K562 (cell line): ENCODE results near the gene ZNF513. TPM values are rescaled to one million over a fixed set of nuclear protein-coding genes. Genes with fewer than 3 reads are reported as not detected.

Experiments used
- ARHGAP35 ChIP-seq: fragments of 450-650 bp; IDR thresholded peaks from 2 replicates; pipeline ENCODE4 v1.6.1; 2018; ENCODE audit not compliant: partially characterized antibody
- CTCFL ChIP-seq: IDR thresholded peaks from 2 replicates; pipeline ENCODE4 v1.6.1; 2011; ENCODE audit warnings: borderline replicate concordance, low read depth, mild to moderate bottlenecking, moderate library complexity, low read length; ENCODE audit not compliant: insufficient read depth, poor library complexity, severe bottlenecking
- CUX1 ChIP-seq: fragments of 200-800 bp; sonication (Bioruptor generic); IDR thresholded peaks from 2 replicates; pipeline ENCODE4 v1.6.1; 2016; ENCODE audit warnings: missing genetic modification characterization, missing compliant biosample characterization
- ETV6 ChIP-seq, 3 experiments: fragments of 150-350 bp in 1 of 3; sonication (generic) in 1 of 3; formaldehyde crosslinking in 1 of 3; IDR thresholded peaks; 2 replicates each; pipeline versions ENCODE4 v1.6.1 to v1.8.0; 2014 to 2022; ENCODE audit warnings: borderline replicate concordance in 2 of 3, low read depth in 2 of 3, antibody characterized with exemption in 1 of 3, low read length in 1 of 3, mild to moderate bottlenecking in 1 of 3, missing genetic modification reagents in 1 of 3
- FOXK1 ChIP-seq: sonication (generic); formaldehyde crosslinking; IDR thresholded peaks from 2 replicates; pipeline ENCODE4 v1.8.0; 2022; ENCODE audit warnings: missing genetic modification reagents, mild to moderate bottlenecking, borderline replicate concordance
- GABPB2 ChIP-seq: fragments of 250-450 bp; sonication (Bioruptor Pico); conservative IDR thresholded peaks from 2 replicates; pipeline ENCODE4 v1.5.1; 2021; ENCODE audit warnings: mild to moderate bottlenecking
- NFRKB ChIP-seq: fragments of 450-650 bp; IDR thresholded peaks from 2 replicates; pipeline ENCODE4 v1.6.1; 2016; ENCODE audit warnings: low read depth
- SMARCC2 ChIP-seq: fragments of 450-650 bp; IDR thresholded peaks from 2 replicates; pipeline ENCODE4 v1.6.1; 2017; ENCODE audit warnings: antibody characterized with exemption, moderate library complexity, mild to moderate bottlenecking, low read depth
- YBX1 ChIP-seq: fragments of 450-650 bp; IDR thresholded peaks from 2 replicates; pipeline ENCODE4 v1.7.1; 2016; ENCODE audit warnings: mild to moderate bottlenecking
- polyA plus RNA-seq, 8 experiments: library from polyadenylated mRNA; depleted of rRNA in 4 of 8; stranded (reverse) in 5 of 8; unstranded in 3 of 8; fragments of >200 nt; fragmentation: Nextera tagmentation in 2 of 8; fragmentation: Illumina TruSeq in 1 of 8; extraction: Ambion mirVana in 2 of 8; extraction: Trizol in 1 of 8; gene quantifications; 2 replicates each; pipeline versions ENCODE4 v1.2.1 to v1.2.3, GENCODE V29; 2011 to 2014; ENCODE audit warnings: inconsistent platforms in 1 of 8, missing spikeins in 1 of 8
- total RNA-seq, 7 experiments: library from RNA; depleted of rRNA in 6 of 7; stranded (reverse); fragments of >200 nt in 6 of 7; fragmentation: Illumina TruSeq in 2 of 7; extraction: Trizol in 2 of 7; gene quantifications; 2 replicates each; pipeline versions ENCODE4 v1.2.1 to v1.2.3, GENCODE V29; 2011 to 2021; ENCODE audit warnings: low replicate concordance in 1 of 7
- TF ChIP-seq, protein P1 (sequence below), 2 experiments: fragments of 450-650 bp; formaldehyde crosslinking in 1 of 2; IDR thresholded peaks; 2 replicates each; pipeline versions ENCODE4 v1.4.0 to v1.6.1; 2014 to 2020; ENCODE audit warnings: mild to moderate bottlenecking in 2 of 2, borderline replicate concordance in 1 of 2, low read depth in 1 of 2

Gene ZNF513
- total and polyA plus RNA-seq, 9 of the 15 experiments (the other 6 are each of a cell fraction or from before 2014, with no cell fraction given), result 0.04 to 13.6 (median 4.4) TPM

- TF ChIP-seq CUX1 (no peak), ETV6 (IDR thresholded peaks at IDR 0.05; ENCODE audit: borderline replicate concordance in 1 of 2, low read depth in 2 of 2, low read length in 1 of 2) (peak; percentile 83 to 92), ETV6 (CRISPR knock-in tag; IDR thresholded peaks at IDR 0.05; ENCODE audit: borderline replicate concordance) (no peak; the same call in 1 of the 2 replicates), ARHGAP35 (no peak), NFRKB (peak; percentile 46; the same call in 1 of the 2 replicates), GABPB2 (CRISPR knock-in tag) (no peak), YBX1 (no peak), SMARCC2 (no peak), FOXK1 (no peak), CTCFL (no peak)
- TF ChIP-seq, protein P1, sequence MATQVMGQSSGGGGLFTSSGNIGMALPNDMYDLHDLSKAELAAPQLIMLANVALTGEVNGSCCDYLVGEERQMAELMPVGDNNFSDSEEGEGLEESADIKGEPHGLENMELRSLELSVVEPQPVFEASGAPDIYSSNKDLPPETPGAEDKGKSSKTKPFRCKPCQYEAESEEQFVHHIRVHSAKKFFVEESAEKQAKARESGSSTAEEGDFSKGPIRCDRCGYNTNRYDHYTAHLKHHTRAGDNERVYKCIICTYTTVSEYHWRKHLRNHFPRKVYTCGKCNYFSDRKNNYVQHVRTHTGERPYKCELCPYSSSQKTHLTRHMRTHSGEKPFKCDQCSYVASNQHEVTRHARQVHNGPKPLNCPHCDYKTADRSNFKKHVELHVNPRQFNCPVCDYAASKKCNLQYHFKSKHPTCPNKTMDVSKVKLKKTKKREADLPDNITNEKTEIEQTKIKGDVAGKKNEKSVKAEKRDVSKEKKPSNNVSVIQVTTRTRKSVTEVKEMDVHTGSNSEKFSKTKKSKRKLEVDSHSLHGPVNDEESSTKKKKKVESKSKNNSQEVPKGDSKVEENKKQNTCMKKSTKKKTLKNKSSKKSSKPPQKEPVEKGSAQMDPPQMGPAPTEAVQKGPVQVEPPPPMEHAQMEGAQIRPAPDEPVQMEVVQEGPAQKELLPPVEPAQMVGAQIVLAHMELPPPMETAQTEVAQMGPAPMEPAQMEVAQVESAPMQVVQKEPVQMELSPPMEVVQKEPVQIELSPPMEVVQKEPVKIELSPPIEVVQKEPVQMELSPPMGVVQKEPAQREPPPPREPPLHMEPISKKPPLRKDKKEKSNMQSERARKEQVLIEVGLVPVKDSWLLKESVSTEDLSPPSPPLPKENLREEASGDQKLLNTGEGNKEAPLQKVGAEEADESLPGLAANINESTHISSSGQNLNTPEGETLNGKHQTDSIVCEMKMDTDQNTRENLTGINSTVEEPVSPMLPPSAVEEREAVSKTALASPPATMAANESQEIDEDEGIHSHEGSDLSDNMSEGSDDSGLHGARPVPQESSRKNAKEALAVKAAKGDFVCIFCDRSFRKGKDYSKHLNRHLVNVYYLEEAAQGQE (IDR thresholded peaks at IDR 0.05; ENCODE audit: borderline replicate concordance), result no peak
- TF ChIP-seq, protein P1 (CRISPR knock-in tag; IDR thresholded peaks at IDR 0.05; ENCODE audit: low read depth), result no peak
Observed at GRCh38 chr2:27370816-27371620, 9.5 kb downstream of the ZNF513 start (continued).
